Central memory CD8-positive, alpha-beta T cell (primary cell): ENCODE measurements around the gene TTK.
"Not testable (repeated sequence)": the region's sequence is repeated elsewhere in the genome, so short reads cannot be mapped to it uniquely, and the experiment has no call there.

Source experiments
- ATAC-seq: fragments of 150-1000 bp; cut with Tn5 transposase; replicated peaks from 2 replicates; pipeline ENCODE4 v1.10.0; 2022; ENCODE audit warnings: mild to moderate bottlenecking, moderate FRiP score, moderate number of reproducible peaks; ENCODE audit not compliant: poor library complexity, severe bottlenecking; ENCODE audit errors: extremely low read depth
- DNase-seq, 2 donors: peaks; one replicate each; pipeline ENCODE4 v3.0.0; 2021; ENCODE audit warnings: low spot score in 2 of 2
- H3K27ac Mint-ChIP-seq: one replicate; pipeline ENCODE4 v1.8.0; 2022; ENCODE audit warnings: low read depth, mild to moderate bottlenecking, moderate library complexity, mixed read lengths
- H3K27me3 Mint-ChIP-seq: one replicate; pipeline ENCODE4 v1.8.0; 2022; ENCODE audit warnings: mixed read lengths
- H3K36me3 Mint-ChIP-seq: one replicate; pipeline ENCODE4 v1.8.0; 2022; ENCODE audit warnings: mild to moderate bottlenecking, moderate library complexity, mixed read lengths; ENCODE audit not compliant: insufficient read depth
- H3K4me1 Mint-ChIP-seq: one replicate; pipeline ENCODE4 v1.8.0; 2022; ENCODE audit warnings: mixed read lengths
- H3K4me3 Mint-ChIP-seq: one replicate; pipeline ENCODE4 v1.8.0; 2022; ENCODE audit warnings: mild to moderate bottlenecking, moderate library complexity, mixed read lengths
- H3K9me3 Mint-ChIP-seq: one replicate; pipeline ENCODE4 v1.8.0; 2022; ENCODE audit warnings: mixed read lengths

TTK gene

GRCh38 chr6:80029470-80029869, 25.0 kb downstream of the TTK start:
- DNase-seq: no peak
- Mint-ChIP-seq H3K27ac (no peak overlapping the region), H3K27me3 (no peaks in the 10 kb centered on the region), H3K4me3 (no peak overlapping the region), H3K4me1 (peaks cover 9% of the 10 kb centered on the region), H3K36me3 (no peaks in the 10 kb centered on the region), H3K9me3 (no peaks in the 10 kb centered on the region)
- no peak for ATAC-seq

- H3K4me1 Mint-ChIP-seq, H3K4me3 Mint-ChIP-seq, ATAC-seq, DNase-seq, H3K27me3 Mint-ChIP-seq, H3K9me3 Mint-ChIP-seq, H3K27ac Mint-ChIP-seq, H3K36me3 Mint-ChIP-seq: not testable (repeated sequence)
These were observed 43.8 kb downstream of the TTK start for GRCh38 chr6:80048220-80048619.

- H3K27ac Mint-ChIP-seq: no peak overlapping the region
- no peaks in the 10 kb centered on the region for H3K4me1 Mint-ChIP-seq
- H3K4me3 Mint-ChIP-seq: no peak overlapping the region
- ATAC-seq (no peak), DNase-seq (no peak)
- peaks cover 4% of the 10 kb centered on the region for H3K36me3 Mint-ChIP-seq
- H3K27me3 Mint-ChIP-seq: peaks cover 3% of the 10 kb centered on the region
- no peaks in the 10 kb centered on the region for H3K9me3 Mint-ChIP-seq
These were observed 56.3 kb downstream of the TTK start for GRCh38 chr6:80060774-80061173.

- DNase-seq, H3K4me1 Mint-ChIP-seq, H3K9me3 Mint-ChIP-seq, H3K27ac Mint-ChIP-seq, H3K4me3 Mint-ChIP-seq, H3K36me3 Mint-ChIP-seq, ATAC-seq: not testable (repeated sequence)
- peaks cover 36% of the 10 kb centered on the region for H3K27me3 Mint-ChIP-seq
These were observed 63.7 kb downstream of the TTK start for GRCh38 chr6:80068146-80068545.

- not testable (repeated sequence) for H3K4me3 Mint-ChIP-seq, H3K36me3 Mint-ChIP-seq, H3K27ac Mint-ChIP-seq, H3K9me3 Mint-ChIP-seq, H3K4me1 Mint-ChIP-seq, DNase-seq, ATAC-seq
- H3K27me3 Mint-ChIP-seq: peaks cover 38% of the 10 kb centered on the region
These were observed 66.0 kb downstream of the TTK start for GRCh38 chr6:80070431-80070830.

GRCh38 chr6:80077067-80077466, 72.6 kb downstream of the TTK start:
- no peak for ATAC-seq
- peaks cover 28% of the 10 kb centered on the region for H3K27me3 Mint-ChIP-seq
- H3K9me3 Mint-ChIP-seq: peaks cover 5% of the 10 kb centered on the region
- no peaks in the 10 kb centered on the region for H3K4me1 Mint-ChIP-seq
- H3K4me3 Mint-ChIP-seq: no peak overlapping the region
- no peak overlapping the region for H3K27ac Mint-ChIP-seq
- no peak for DNase-seq
- H3K36me3 Mint-ChIP-seq: no peaks in the 10 kb centered on the region

- H3K27ac Mint-ChIP-seq: no peak overlapping the region
- H3K9me3 Mint-ChIP-seq: no peaks in the 10 kb centered on the region
- no peak for DNase-seq
- no peak overlapping the region for H3K4me3 Mint-ChIP-seq
- no peak for ATAC-seq
- H3K4me1 Mint-ChIP-seq: no peaks in the 10 kb centered on the region
- H3K27me3 Mint-ChIP-seq: peaks cover 17% of the 10 kb centered on the region
- H3K36me3 Mint-ChIP-seq: no peaks in the 10 kb centered on the region
These were observed 84.2 kb downstream of the TTK start for GRCh38 chr6:80088637-80089036.

- Mint-ChIP-seq H3K36me3 (no peaks in the 10 kb centered on the region), H3K4me3 (no peak overlapping the region), H3K9me3 (no peaks in the 10 kb centered on the region), H3K27ac (no peak overlapping the region), H3K27me3 (peaks cover 17% of the 10 kb centered on the region), H3K4me1 (no peaks in the 10 kb centered on the region)
- ATAC-seq (no peak), DNase-seq (no peak)
These were observed 87.1 kb downstream of the TTK start for GRCh38 chr6:80091506-80091905.
